Activated CD8-positive, alpha-beta memory T cell treated with anti-CD3 and anti-CD28 coated beads, Interleukin-2, amount 50 U/mL, for 24 hours (primary cell): ENCODE data around the gene ZNF541.

Experiments
- DNase-seq: peaks from one replicate; pipeline ENCODE4 v3.0.0-alpha.2; 2020; ENCODE audit errors: extremely low read depth

ZNF541 gene, protein sequence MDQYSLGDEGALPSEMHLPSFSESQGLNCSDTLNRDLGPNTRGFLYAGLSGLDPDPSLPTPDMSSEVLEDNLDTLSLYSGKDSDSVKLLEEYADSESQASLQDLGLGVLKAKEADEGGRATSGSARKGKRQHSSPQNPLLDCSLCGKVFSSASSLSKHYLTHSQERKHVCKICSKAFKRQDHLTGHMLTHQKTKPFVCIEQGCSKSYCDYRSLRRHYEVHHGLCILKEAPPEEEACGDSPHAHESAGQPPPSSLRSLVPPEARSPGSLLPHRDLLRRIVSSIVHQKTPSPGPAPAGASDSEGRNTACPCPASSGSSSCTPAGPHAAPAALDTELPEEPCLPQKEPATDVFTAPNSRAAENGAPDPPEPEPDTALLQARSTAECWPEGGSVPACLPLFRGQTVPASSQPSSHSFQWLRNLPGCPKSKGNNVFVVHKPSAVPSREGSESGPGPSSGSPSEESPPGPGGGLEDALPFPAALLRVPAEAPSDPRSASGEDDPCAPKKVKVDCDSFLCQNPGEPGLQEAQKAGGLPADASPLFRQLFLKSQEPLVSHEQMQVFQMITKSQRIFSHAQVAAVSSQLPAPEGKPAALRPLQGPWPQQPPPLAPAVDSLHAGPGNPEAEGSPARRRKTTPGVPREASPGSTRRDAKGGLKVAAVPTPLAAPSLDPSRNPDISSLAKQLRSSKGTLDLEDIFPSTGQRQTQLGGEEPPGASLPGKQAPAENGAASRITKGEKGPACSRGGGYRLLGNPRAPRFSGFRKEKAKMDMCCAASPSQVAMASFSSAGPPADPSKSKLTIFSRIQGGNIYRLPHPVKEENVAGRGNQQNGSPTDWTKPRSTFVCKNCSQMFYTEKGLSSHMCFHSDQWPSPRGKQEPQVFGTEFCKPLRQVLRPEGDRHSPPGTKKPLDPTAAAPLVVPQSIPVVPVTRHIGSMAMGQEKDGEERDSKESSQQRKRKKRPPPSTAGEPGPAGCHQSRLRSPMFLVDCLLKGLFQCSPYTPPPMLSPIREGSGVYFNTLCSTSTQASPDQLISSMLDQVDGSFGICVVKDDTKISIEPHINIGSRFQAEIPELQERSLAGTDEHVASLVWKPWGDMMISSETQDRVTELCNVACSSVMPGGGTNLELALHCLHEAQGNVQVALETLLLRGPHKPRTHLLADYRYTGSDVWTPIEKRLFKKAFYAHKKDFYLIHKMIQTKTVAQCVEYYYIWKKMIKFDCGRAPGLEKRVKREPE (N-terminal part only)

GRCh38 chr19:47573071-47574026, at the start of gene ZNF541:
ZNF541 (minus strand) TSS chr19:47573148; CDS start chr19:47555856, 17,292 bp downstream.
- DNase-seq: peak; percentile 50

- DNase-seq: no peak
Measured at GRCh38 chr19:47619763-47620162, 46.8 kb upstream of the ZNF541 start.

DNA sequence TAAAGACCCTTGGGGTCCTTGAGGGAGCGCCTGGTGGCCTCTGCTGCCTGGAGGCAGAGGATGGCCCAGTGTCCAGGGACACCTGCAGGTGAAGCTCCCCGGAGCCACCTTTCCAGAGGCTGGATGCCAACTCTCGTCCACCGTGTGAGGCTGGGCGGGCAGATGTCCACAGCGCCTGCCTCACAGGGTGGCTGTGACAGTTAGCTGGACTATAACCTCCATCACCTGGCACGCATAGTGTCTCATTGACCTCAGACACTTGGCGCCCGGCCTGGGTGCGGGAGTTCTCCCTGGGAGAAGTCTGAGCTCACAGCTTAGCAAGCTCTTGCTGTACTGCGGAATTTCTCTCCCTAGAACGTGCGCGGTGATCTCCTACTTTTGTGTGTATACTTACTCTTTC, 45.8 kb upstream of the ZNF541 start:
- DNase-seq: no peak

GRCh38 chr19:47615714-47616113, 42.8 kb upstream of the ZNF541 start:
- DNase-seq: no peak

DNA sequence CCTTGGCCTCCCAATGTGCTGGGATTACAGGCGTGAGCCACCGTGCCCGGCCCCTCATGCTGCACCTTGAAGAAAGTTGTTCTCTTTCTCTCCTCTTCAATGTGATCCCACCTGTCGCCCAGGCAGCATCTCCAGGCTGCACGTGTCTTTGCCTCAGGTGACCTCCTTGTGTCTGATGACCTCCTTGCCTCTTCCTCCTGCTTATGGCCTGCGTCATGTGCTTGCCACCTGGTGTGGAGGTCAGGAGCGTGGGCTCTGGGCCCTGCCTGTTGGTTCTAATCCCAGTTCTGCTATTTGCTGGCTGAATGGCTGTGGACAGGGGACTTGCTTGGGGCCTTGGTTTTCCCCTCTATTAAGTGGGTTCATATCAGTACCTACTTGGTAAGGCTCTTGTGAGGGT, 42.3 kb upstream of the ZNF541 start:
- no peak for DNase-seq

DNA sequence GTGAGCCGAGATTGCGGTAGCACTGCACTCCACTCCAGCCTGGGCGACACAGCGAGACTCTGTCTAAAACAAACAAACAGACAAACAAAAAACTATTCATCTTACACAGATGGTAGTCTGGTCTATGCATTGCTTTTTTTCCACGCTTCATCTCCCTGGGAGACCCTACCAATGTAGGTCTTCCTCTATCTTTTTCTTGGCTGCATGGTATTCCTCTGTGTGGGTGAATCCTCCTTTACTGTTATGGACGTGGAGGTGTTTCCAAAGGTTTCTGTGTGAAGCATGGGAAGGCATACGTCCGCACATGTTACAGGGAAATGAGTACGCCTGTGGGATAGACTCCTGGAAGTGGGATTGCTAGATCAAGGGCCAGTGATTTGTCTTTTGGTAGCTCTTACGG, 41.6 kb upstream of the ZNF541 start:
- DNase-seq: no peak

DNA sequence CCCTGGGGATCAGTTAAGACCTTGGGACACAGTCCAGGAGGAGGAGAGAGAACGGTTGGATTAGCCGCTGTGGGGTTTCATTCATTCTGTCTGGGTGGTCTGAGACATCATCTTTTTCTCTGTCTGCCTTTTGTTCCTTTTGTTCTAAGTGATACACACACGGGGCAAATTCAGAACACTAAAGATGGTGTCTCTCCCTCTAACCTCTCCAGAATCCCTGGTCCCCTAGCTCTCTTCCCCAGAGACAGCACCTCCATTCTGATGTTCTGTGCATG, 41.0 kb upstream of the ZNF541 start:
- DNase-seq: no peak

- no peak for DNase-seq
Measured at GRCh38 chr19:47613165-47614020, 40.4 kb upstream of the ZNF541 start.

GRCh38 chr19:47610902-47611301, 38.0 kb upstream of the ZNF541 start:
- DNase-seq: no peak

GRCh38 chr19:47609906-47610894, 37.3 kb upstream of the ZNF541 start:
- DNase-seq: no peak

- peak; percentile 36 for DNase-seq
Measured at GRCh38 chr19:47608969-47609905, 36.3 kb upstream of the ZNF541 start, which contains the start of gene BICRA. BICRA (plus strand) TSS chr19:47609134; CDS start chr19:47673575, 64,441 bp downstream.

GRCh38 chr19:47608074-47608918, 35.3 kb upstream of the ZNF541 start:
- DNase-seq: peak; percentile 80

- DNase-seq: no peak
Measured at GRCh38 chr19:47607564-47608073, 34.7 kb upstream of the ZNF541 start.

DNA sequence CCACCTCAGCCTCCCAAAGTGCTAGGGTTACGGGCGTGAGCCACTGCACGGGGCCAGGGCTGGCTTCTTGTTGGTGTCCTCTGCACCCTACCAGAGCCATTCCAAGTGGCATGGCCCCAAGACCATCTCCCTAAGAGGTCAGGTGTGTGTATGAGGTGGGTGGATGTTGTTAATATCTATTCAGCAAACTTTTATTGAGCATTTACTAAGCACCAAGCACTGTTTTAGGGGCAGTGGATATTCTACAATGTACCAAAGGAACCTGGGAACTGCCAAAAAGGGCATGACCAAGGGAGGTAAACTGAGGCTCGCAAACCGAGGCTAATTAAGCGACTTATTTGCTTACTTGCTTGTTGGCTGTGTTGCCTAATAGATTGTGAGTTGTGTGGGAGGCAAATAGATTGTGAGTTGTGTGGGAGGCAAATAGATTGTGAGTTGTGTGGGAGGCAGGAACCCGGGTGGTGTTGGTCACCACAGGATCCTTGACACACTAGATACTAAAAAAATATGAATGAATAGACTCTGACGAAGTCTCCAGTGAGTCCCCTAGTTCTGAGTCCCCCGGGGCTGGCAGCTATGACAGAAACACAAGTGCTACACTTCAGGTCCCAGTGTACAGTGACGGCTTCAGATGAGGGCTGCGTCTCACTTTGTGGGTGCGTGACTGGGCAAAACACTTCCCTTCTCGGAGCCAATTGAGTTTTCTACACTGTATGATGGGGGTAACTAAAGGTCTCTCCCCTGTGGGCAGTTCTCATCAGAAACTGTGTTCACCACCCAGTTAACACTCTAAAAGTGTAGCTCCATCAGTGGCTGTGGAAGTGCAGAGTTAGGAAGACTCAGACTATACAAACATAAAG, 31.0 kb upstream of the ZNF541 start:
- no peak for DNase-seq

- DNase-seq: no peak
Measured at GRCh38 chr19:47601180-47601904, 28.4 kb upstream of the ZNF541 start.
